Endothelial cell of umbilical vein (primary cell): ENCODE measurements around the gene LRRC38. TPM values are rescaled to one million over a fixed set of nuclear protein-coding genes. Genes with fewer than 3 reads are reported as not detected.

ENCODE experiments used
- BruUV-seq: library from RNA; stranded (reverse); fragments of 400-500 nt; replicated peaks from 2 replicates; lab custom pipeline; 2021; lab: Mats Ljungman, UMichigan
- CTCF ChIA-PET: fragments of 300-600, 350-600 bp; sonication (Branson Sonifier 250); formaldehyde crosslinking; loops from one replicate; lab custom pipeline; 2021; ENCODE audit warnings: antibody characterized with exemption, inconsistent platforms; lab: Charles Lee
- POLR2A ChIA-PET: fragments of 300-600, 350-600 bp; sonication (Branson Sonifier 250); formaldehyde crosslinking; loops from one replicate; lab custom pipeline; 2021; ENCODE audit warnings: antibody characterized with exemption, inconsistent platforms; lab: Charles Lee
- DNase-seq: peaks from one replicate; pipeline ENCODE4 v3.0.0-alpha.2; 2011; ENCODE audit warnings: low read depth, low spot score
- FAIRE-seq: peaks from 2 replicates; lab custom pipeline; 2011; peaks lifted over from hg19 to GRCh38; lab: Jason Lieb, UNC
- H2AFZ ChIP-seq: 2 replicates; pipeline ENCODE4 v1.6.0; 2012; ENCODE audit warnings: low read depth, low read length, control low read depth, inconsistent platforms
- H3K27ac ChIP-seq: 2 replicates; pipeline ENCODE4 v1.5.1; 2011; ENCODE audit warnings: low read depth, mild to moderate bottlenecking, control low read depth, low read length, moderate library complexity; ENCODE audit not compliant: insufficient read depth
- H3K27me3 ChIP-seq, 2 experiments: 2 replicates each; pipeline versions ENCODE4 v1.6.0 to v1.6.1; 2011; ENCODE audit warnings: low read length in 2 of 2, mixed read lengths in 1 of 2; ENCODE audit not compliant: control insufficient read depth in 2 of 2, insufficient read depth in 2 of 2
- H3K36me3 ChIP-seq, 2 experiments: 2 replicates in 1 of 2; 3 replicates in 1 of 2; pipeline ENCODE4 v1.5.1; 2011; ENCODE audit warnings: low read length in 2 of 2, mild to moderate bottlenecking in 1 of 2, moderate library complexity in 1 of 2; ENCODE audit not compliant: control insufficient read depth in 2 of 2, insufficient read depth in 2 of 2; ENCODE audit errors: extremely low read depth in 1 of 2
- H3K4me1 ChIP-seq: 3 replicates; pipeline ENCODE4 v1.5.1; 2011; ENCODE audit warnings: mild to moderate bottlenecking, low read length; ENCODE audit not compliant: control insufficient read depth, insufficient read depth; ENCODE audit errors: extremely low read depth
- H3K4me2 ChIP-seq: 2 replicates; pipeline ENCODE4 v1.6.1; 2011; ENCODE audit warnings: low read length, control low read depth, mixed read lengths; ENCODE audit not compliant: insufficient read depth
- H3K4me3 ChIP-seq, 3 experiments: fragments of 200-600 bp in 1 of 3; sonication (generic), shearing (Covaris generic) in 1 of 3; replicated peaks in 1 of 3; 2 replicates each; pipeline ENCODE4 v1.5.1; 2011 to 2016; ENCODE audit warnings: control low read depth in 3 of 3, low read length in 3 of 3, mild to moderate bottlenecking in 2 of 3, inconsistent platforms in 1 of 3, low read depth in 1 of 3, moderate library complexity in 1 of 3; ENCODE audit not compliant: insufficient read depth in 1 of 3
- H3K79me2 ChIP-seq: 2 replicates; pipeline ENCODE4 v1.6.0; 2012; ENCODE audit warnings: low read length, inconsistent platforms; ENCODE audit not compliant: control insufficient read depth, insufficient read depth
- H3K9ac ChIP-seq: replicated peaks from 2 replicates; pipeline ENCODE3; 2011; ENCODE audit warnings: low read length, control low read depth; ENCODE audit not compliant: insufficient read depth; ENCODE audit errors: extremely low read depth
- H3K9me1 ChIP-seq: replicated peaks from 3 replicates; pipeline ENCODE4 v1.6.0; 2011; ENCODE audit warnings: mild to moderate bottlenecking, low read length; ENCODE audit not compliant: control insufficient read depth, insufficient read depth; ENCODE audit errors: extremely low read depth
- H3K9me3 ChIP-seq: replicated peaks from 2 replicates; pipeline ENCODE4 v1.5.1; 2012; ENCODE audit warnings: low read length, inconsistent platforms; ENCODE audit not compliant: control insufficient read depth, insufficient read depth
- H4K20me1 ChIP-seq: replicated peaks from 2 replicates; pipeline ENCODE3; 2011; ENCODE audit warnings: mild to moderate bottlenecking, low read length; ENCODE audit not compliant: control insufficient read depth, insufficient read depth; ENCODE audit errors: extremely low read depth
- EZH2 ChIP-seq: IDR thresholded peaks from 2 replicates; pipeline ENCODE4 v1.6.1; 2012; ENCODE audit warnings: borderline replicate concordance, low read depth, mild to moderate bottlenecking, moderate library complexity, low read length, inconsistent platforms; ENCODE audit not compliant: severe bottlenecking
- FOS ChIP-seq: IDR thresholded peaks from 2 replicates; pipeline ENCODE4 v1.6.1; 2011; ENCODE audit warnings: mild to moderate bottlenecking, low read length, moderate library complexity, borderline replicate concordance; ENCODE audit not compliant: insufficient read depth
- GATA2 ChIP-seq: IDR thresholded peaks from 2 replicates; pipeline ENCODE4 v1.7.0; 2011; ENCODE audit warnings: low read depth, mild to moderate bottlenecking, moderate library complexity, mixed read lengths, low read length; ENCODE audit not compliant: insufficient read length, insufficient read depth
- JUN ChIP-seq: IDR thresholded peaks from 2 replicates; pipeline ENCODE4 v1.6.1; 2011; ENCODE audit warnings: borderline replicate concordance, low read depth; ENCODE audit not compliant: insufficient read length, insufficient read depth
- MYC ChIP-seq: IDR thresholded peaks from one replicate; pipeline ENCODE4 v1.6.1; 2011; ENCODE audit warnings: mild to moderate bottlenecking, low read depth, low read length
- POLR2A ChIP-seq: IDR thresholded peaks from 2 replicates; pipeline ENCODE4 v1.6.1; 2012; ENCODE audit warnings: low read depth, mild to moderate bottlenecking, control low read depth, low read length
- POLR2AphosphoS5 ChIP-seq: IDR thresholded peaks from 2 replicates; pipeline ENCODE4 v1.6.1; 2012; ENCODE audit warnings: low read depth, mild to moderate bottlenecking, control low read depth, low read length, moderate library complexity; ENCODE audit not compliant: insufficient read depth
- dilution Hi-C: fragments of 300-500 bp; cut with MboI; formaldehyde crosslinking; loops from one replicate; pipeline ENCODE4 v1.15.0; 2019; ENCODE audit warnings: low sequenced_read_pairs; ENCODE audit not compliant: extremely low pct_ligation_motif_present
- intact Hi-C: fragments of 100-400 bp; cut with micrococcal nuclease; formaldehyde crosslinking; loops from one replicate; pipeline ENCODE4 v1.10.0; 2022
- polyA plus RNA-seq, 4 experiments: library from polyadenylated mRNA; depleted of rRNA in 3 of 4; stranded (reverse) in 3 of 4; unstranded in 1 of 4; fragments of >200 nt; gene quantifications; 2 replicates each; pipeline versions ENCODE4 v1.2.1 to v1.2.3, GENCODE V29; 2011 to 2012; ENCODE audit warnings: missing spikeins in 1 of 4
- total RNA-seq: library from RNA; stranded (reverse); gene quantifications from 2 replicates; pipeline ENCODE4 v1.2.3, GENCODE V29; 2021
- TF ChIP-seq, protein P1 (sequence below), 2 donors: IDR thresholded peaks; 1 replicate in 1 of 2; 2 replicates in 1 of 2; pipeline ENCODE4 v1.5.1; 2011; ENCODE audit warnings: low read length in 2 of 2, mild to moderate bottlenecking in 2 of 2, moderate library complexity in 2 of 2, control low read depth in 1 of 2, inconsistent platforms in 1 of 2, low read depth in 1 of 2; ENCODE audit not compliant: insufficient read depth in 1 of 2; ENCODE audit errors: extremely low read depth in 1 of 2
- TF ChIP-seq, protein P2 (sequence below): IDR thresholded peaks from 2 replicates; pipeline ENCODE4 v1.6.1; 2011; ENCODE audit not compliant: insufficient read depth, insufficient read length

The LRRC38 gene
- total and polyA plus RNA-seq, 2 donors (not counting 3 experiments of a cell fraction or from before 2014, with no cell fraction given), result not detected

- Histone ChIP-seq H3K36me3 (no peaks in the 10 kb centered on the region), H3K4me3 (no peak overlapping the region), H4K20me1 (no peaks in the 10 kb centered on the region), H3K9me3 (peaks cover 5% of the 10 kb centered on the region), H3K4me1 (no peaks in the 10 kb centered on the region), H3K9me1 (no peaks in the 10 kb centered on the region), H3K9ac (no peak overlapping the region), H3K27ac (no peak overlapping the region), H3K27me3 (no peaks in the 10 kb centered on the region), H3K4me2 (no peak overlapping the region), H3K79me2 (no peaks in the 10 kb centered on the region), H2AFZ (no peak overlapping the region)
- FAIRE-seq (no peak), DNase-seq (no peak)
- POLR2A ChIA-PET, result no interaction called here
- dilution Hi-C loops (no loop called here), intact Hi-C loops (no loop called here)
- TF ChIP-seq, protein P1, sequence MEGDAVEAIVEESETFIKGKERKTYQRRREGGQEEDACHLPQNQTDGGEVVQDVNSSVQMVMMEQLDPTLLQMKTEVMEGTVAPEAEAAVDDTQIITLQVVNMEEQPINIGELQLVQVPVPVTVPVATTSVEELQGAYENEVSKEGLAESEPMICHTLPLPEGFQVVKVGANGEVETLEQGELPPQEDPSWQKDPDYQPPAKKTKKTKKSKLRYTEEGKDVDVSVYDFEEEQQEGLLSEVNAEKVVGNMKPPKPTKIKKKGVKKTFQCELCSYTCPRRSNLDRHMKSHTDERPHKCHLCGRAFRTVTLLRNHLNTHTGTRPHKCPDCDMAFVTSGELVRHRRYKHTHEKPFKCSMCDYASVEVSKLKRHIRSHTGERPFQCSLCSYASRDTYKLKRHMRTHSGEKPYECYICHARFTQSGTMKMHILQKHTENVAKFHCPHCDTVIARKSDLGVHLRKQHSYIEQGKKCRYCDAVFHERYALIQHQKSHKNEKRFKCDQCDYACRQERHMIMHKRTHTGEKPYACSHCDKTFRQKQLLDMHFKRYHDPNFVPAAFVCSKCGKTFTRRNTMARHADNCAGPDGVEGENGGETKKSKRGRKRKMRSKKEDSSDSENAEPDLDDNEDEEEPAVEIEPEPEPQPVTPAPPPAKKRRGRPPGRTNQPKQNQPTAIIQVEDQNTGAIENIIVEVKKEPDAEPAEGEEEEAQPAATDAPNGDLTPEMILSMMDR (IDR thresholded peaks at IDR 0.05; ENCODE audit: extremely low read depth in 1 of 2, insufficient read depth in 1 of 2, low read depth in 1 of 2, low read length in 2 of 2), result no peak
- TF ChIP-seq GATA2 (no peak), POLR2AphosphoS5 (no peak), EZH2 (no peak)
- no TSS peak for BruUV-seq
- CTCF ChIA-PET, result no interaction called here
Observed at GRCh38 chr1:13549021-13549420, 35.2 kb upstream of the LRRC38 start.

DNA sequence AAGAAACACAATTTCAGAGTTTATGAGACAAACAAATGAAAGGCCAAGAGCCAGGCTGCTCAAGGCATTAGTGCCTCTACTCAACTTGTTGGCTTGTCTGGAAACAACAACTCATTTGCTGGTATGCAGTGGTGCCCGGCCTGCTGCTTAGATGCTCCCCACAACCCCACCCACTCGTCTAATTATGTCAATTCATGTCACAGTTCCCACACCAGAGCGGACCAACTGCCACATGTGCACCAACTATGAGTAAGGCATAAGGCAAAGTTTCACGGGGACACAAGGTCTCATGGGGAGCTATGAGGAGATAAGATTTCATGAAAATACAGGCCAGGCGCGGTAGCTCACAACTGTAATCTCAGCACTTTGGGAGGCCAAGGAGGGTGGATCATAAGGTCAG lies 34.5 kb upstream of the LRRC38 start:
- H3K79me2 ChIP-seq, result no peaks in the 10 kb centered on the region
- H3K27me3 ChIP-seq, result no peaks in the 10 kb centered on the region
- POLR2A ChIA-PET, result no interaction called here
- dilution Hi-C loops (no loop called here), intact Hi-C loops (no loop called here)
- no peak for DNase-seq
- no peaks in the 10 kb centered on the region for H4K20me1 ChIP-seq
- H3K9ac ChIP-seq, result no peak overlapping the region
- no peak for TF ChIP-seq JUN
- TF ChIP-seq, protein P2, sequence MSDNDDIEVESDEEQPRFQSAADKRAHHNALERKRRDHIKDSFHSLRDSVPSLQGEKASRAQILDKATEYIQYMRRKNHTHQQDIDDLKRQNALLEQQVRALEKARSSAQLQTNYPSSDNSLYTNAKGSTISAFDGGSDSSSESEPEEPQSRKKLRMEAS, result no peak
- TF ChIP-seq, protein P1 (IDR thresholded peaks at IDR 0.05; ENCODE audit: extremely low read depth in 1 of 2, insufficient read depth in 1 of 2, low read depth in 1 of 2, low read length in 2 of 2), result no peak
- TF ChIP-seq FOS, result no peak
- no peak for TF ChIP-seq MYC
- no peak for TF ChIP-seq GATA2
- TF ChIP-seq EZH2, result no peak
- TF ChIP-seq POLR2A, result no peak
- no peak for TF ChIP-seq POLR2AphosphoS5
- BruUV-seq, result no TSS peak
- no peak overlapping the region for H3K4me2 ChIP-seq
- no peaks in the 10 kb centered on the region for H3K9me1 ChIP-seq
- H3K4me1 ChIP-seq, result no peaks in the 10 kb centered on the region
- CTCF ChIA-PET, result no interaction called here
- no peak overlapping the region for H2AFZ ChIP-seq
- H3K27ac ChIP-seq, result no peak overlapping the region
- no peak for FAIRE-seq
- no peak overlapping the region for H3K4me3 ChIP-seq
- no peaks in the 10 kb centered on the region for H3K36me3 ChIP-seq
- H3K9me3 ChIP-seq, result peaks cover 7% of the 10 kb centered on the region
